SU-DHL-6 (cell line): Measurements from ENCODE around the gene EEPD1.
A peak's percentile ranks its signal among the peaks of the same experiment; 100 is the strongest.

Source experiments
- H2AFZ ChIP-seq: fragments of 200-600 bp; sonication (generic); 2 replicates; pipeline ENCODE4 v1.6.1; 2014; ENCODE audit warnings: low read depth, mild to moderate bottlenecking, moderate library complexity, mixed read lengths, antibody characterized with exemption, low read length; ENCODE audit not compliant: severe bottlenecking
- H3F3A ChIP-seq: fragments of 200-600 bp; shearing (Covaris generic); 2 replicates; pipeline ENCODE4 v1.6.0; 2016; ENCODE audit warnings: antibody characterized with exemption, mild to moderate bottlenecking; ENCODE audit not compliant: insufficient read depth
- H3K27ac ChIP-seq: fragments of 200-600 bp; sonication (generic); 2 replicates; pipeline ENCODE4 v1.5.1; 2016; ENCODE audit warnings: low read depth, mild to moderate bottlenecking, low read length, moderate library complexity, mixed read lengths
- H3K27me3 ChIP-seq: fragments of 200-600 bp; sonication (generic), shearing (Covaris generic); 2 replicates; pipeline ENCODE4 v1.6.0; 2014; ENCODE audit warnings: mild to moderate bottlenecking, low read length
- H3K36me3 ChIP-seq: fragments of 200-600 bp; sonication (generic); 2 replicates; pipeline ENCODE4 v1.6.1; 2014; ENCODE audit warnings: mild to moderate bottlenecking, low read length, mixed read lengths
- H3K4me2 ChIP-seq: fragments of 300-600, 200-600 bp; shearing (Covaris generic), sonication (generic); 2 replicates; pipeline ENCODE4 v1.6.0; 2014; ENCODE audit warnings: low read length, low read depth, mild to moderate bottlenecking; ENCODE audit not compliant: poor library complexity, severe bottlenecking
- H3K4me3 ChIP-seq: fragments of 200-600 bp; sonication (generic); 2 replicates; pipeline ENCODE4 v1.5.1; 2014; ENCODE audit warnings: antibody characterized with exemption, low read length, mild to moderate bottlenecking, mixed read lengths; ENCODE audit not compliant: insufficient read depth, poor library complexity, severe bottlenecking
- H3K79me2 ChIP-seq: fragments of 200-600 bp; sonication (generic); 2 replicates; pipeline ENCODE4 v1.6.1; 2014; ENCODE audit warnings: mild to moderate bottlenecking, low read length, moderate library complexity; ENCODE audit not compliant: insufficient read depth
- H3K9ac ChIP-seq: fragments of 200-600 bp; sonication (generic); 2 replicates; pipeline ENCODE4 v1.7.0; 2014; ENCODE audit warnings: mild to moderate bottlenecking, low read length
- H3K9me2 ChIP-seq: fragments of 200-600 bp; sonication (generic); replicated peaks from 2 replicates; pipeline ENCODE4 v1.6.1; 2014; ENCODE audit warnings: low read length; ENCODE audit not compliant: insufficient read depth
- H3K9me3 ChIP-seq: fragments of 200-600 bp; sonication (generic); 2 replicates; pipeline ENCODE4 v1.6.1; 2014; ENCODE audit warnings: low read length, mixed read lengths; ENCODE audit not compliant: insufficient read depth
- H4K20me1 ChIP-seq: fragments of 200-600 bp; sonication (generic); 2 replicates; pipeline ENCODE4 v1.6.1; 2014; ENCODE audit warnings: low read depth, mild to moderate bottlenecking, antibody characterized with exemption, low read length, moderate library complexity, mixed read lengths
- EZH2phosphoT487 ChIP-seq: fragments of 200-600 bp; sonication (generic), shearing (Covaris generic); conservative IDR thresholded peaks from 2 replicates; pipeline ENCODE4 v1.6.1; 2018; ENCODE audit warnings: mild to moderate bottlenecking, antibody characterized with exemption, low read length, moderate library complexity, mixed read lengths
- TF ChIP-seq, protein P1 (sequence below): fragments of 200-600 bp; sonication (generic); IDR thresholded peaks from one replicate; pipeline ENCODE4 v1.5.1; 2017; ENCODE audit warnings: antibody characterized with exemption, mild to moderate bottlenecking, low read length, moderate library complexity; ENCODE audit not compliant: insufficient read depth, poor library complexity, severe bottlenecking

Gene EEPD1

GRCh38 chr7:36208426-36208825 is 55.4 kb downstream of the EEPD1 start:
- Histone ChIP-seq H3K9me3 (no peaks in the 10 kb centered on the region), H3K9ac (no peak overlapping the region), H3K27ac (peak overlapping the region; percentile 24), H3F3A (peaks cover 3% of the 10 kb centered on the region; the same call in 1 of the 2 replicates), H2AFZ (no peak overlapping the region), H3K36me3 (no peaks in the 10 kb centered on the region), H3K4me2 (peak overlapping the region; percentile 2), H3K79me2 (peaks cover 100% of the 10 kb centered on the region), H4K20me1 (no peaks in the 10 kb centered on the region; the same call in 1 of the 2 replicates), H3K9me2 (no peaks in the 10 kb centered on the region), H3K4me3 (no peak overlapping the region), H3K27me3 (no peaks in the 10 kb centered on the region)
- TF ChIP-seq, protein P1, sequence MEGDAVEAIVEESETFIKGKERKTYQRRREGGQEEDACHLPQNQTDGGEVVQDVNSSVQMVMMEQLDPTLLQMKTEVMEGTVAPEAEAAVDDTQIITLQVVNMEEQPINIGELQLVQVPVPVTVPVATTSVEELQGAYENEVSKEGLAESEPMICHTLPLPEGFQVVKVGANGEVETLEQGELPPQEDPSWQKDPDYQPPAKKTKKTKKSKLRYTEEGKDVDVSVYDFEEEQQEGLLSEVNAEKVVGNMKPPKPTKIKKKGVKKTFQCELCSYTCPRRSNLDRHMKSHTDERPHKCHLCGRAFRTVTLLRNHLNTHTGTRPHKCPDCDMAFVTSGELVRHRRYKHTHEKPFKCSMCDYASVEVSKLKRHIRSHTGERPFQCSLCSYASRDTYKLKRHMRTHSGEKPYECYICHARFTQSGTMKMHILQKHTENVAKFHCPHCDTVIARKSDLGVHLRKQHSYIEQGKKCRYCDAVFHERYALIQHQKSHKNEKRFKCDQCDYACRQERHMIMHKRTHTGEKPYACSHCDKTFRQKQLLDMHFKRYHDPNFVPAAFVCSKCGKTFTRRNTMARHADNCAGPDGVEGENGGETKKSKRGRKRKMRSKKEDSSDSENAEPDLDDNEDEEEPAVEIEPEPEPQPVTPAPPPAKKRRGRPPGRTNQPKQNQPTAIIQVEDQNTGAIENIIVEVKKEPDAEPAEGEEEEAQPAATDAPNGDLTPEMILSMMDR, result no peak
- no peak for TF ChIP-seq EZH2phosphoT487

GRCh38 chr7:36208997-36209813 is 56.2 kb downstream of the EEPD1 start:
- peaks cover 100% of the 10 kb centered on the region for H3K79me2 ChIP-seq
- H3K9me2 ChIP-seq, result no peaks in the 10 kb centered on the region
- no peak overlapping the region for H3K9ac ChIP-seq
- no peak overlapping the region for H3K4me2 ChIP-seq
- no peak for TF ChIP-seq EZH2phosphoT487
- H3K4me3 ChIP-seq, result no peak overlapping the region
- peaks cover 3% of the 10 kb centered on the region; the same call in 1 of the 2 replicates for H3F3A ChIP-seq
- H3K36me3 ChIP-seq, result no peaks in the 10 kb centered on the region
- peak overlapping the region; percentile 24 for H3K27ac ChIP-seq
- no peaks in the 10 kb centered on the region for H3K27me3 ChIP-seq
- H3K9me3 ChIP-seq, result no peaks in the 10 kb centered on the region
- H2AFZ ChIP-seq, result no peak overlapping the region
- no peaks in the 10 kb centered on the region; the same call in 1 of the 2 replicates for H4K20me1 ChIP-seq

- TF ChIP-seq, protein P1, result no peak
- TF ChIP-seq EZH2phosphoT487, result no peak
- Histone ChIP-seq H3K9me3 (no peaks in the 10 kb centered on the region), H3K27me3 (no peaks in the 10 kb centered on the region), H3K36me3 (no peaks in the 10 kb centered on the region), H4K20me1 (no peaks in the 10 kb centered on the region; the same call in 1 of the 2 replicates), H3K9ac (no peak overlapping the region), H3K27ac (peak overlapping the region; percentile 24; the same call in 1 of the 2 replicates), H3K79me2 (peaks cover 100% of the 10 kb centered on the region), H3K9me2 (no peaks in the 10 kb centered on the region), H2AFZ (no peak overlapping the region), H3K4me2 (no peak overlapping the region), H3K4me3 (no peak overlapping the region), H3F3A (peaks cover 3% of the 10 kb centered on the region; the same call in 1 of the 2 replicates)
Measured at GRCh38 chr7:36209814-36210183, 56.7 kb downstream of the EEPD1 start.
